Neuronal stem cell (in vitro differentiated cells): ENCODE results near the gene HEXIM2.
"Not testable (repeated sequence)": the region's sequence is repeated elsewhere in the genome, so short reads cannot be mapped to it uniquely, and the experiment has no call there.

ENCODE experiments used
- DNase-seq: peaks from one replicate; pipeline ENCODE4 v3.0.0-alpha.2; 2013; ENCODE audit warnings: low spot score
- H2AFZ ChIP-seq: one replicate; pipeline ENCODE4 v1.6.1; 2013; ENCODE audit warnings: mild to moderate bottlenecking, low read length, inconsistent platforms
- H2AK5ac ChIP-seq: 2 replicates; pipeline ENCODE4 v1.6.1; 2013; ENCODE audit warnings: low read depth, mild to moderate bottlenecking, inconsistent platforms, low read length, moderate library complexity, mixed read lengths
- H2BK120ac ChIP-seq: 2 replicates; pipeline ENCODE4 v1.6.1; 2013; ENCODE audit warnings: low read depth, mild to moderate bottlenecking, inconsistent platforms, low read length, moderate library complexity, mixed read lengths
- H2BK12ac ChIP-seq: one replicate; pipeline ENCODE4 v1.6.1; 2013; ENCODE audit warnings: low read length, inconsistent platforms
- H2BK15ac ChIP-seq: 2 replicates; pipeline ENCODE4 v1.6.1; 2013; ENCODE audit warnings: mild to moderate bottlenecking, low read length, inconsistent platforms, mixed read lengths
- H2BK5ac ChIP-seq: one replicate; pipeline ENCODE4 v1.6.1; 2013; ENCODE audit warnings: inconsistent platforms, mild to moderate bottlenecking, low read length, moderate library complexity
- H3K14ac ChIP-seq: one replicate; pipeline ENCODE4 v1.6.1; 2013; ENCODE audit warnings: low read length, inconsistent platforms
- H3K18ac ChIP-seq: 2 replicates; pipeline ENCODE4 v1.6.1; 2013; ENCODE audit warnings: low read length, inconsistent platforms
- H3K23ac ChIP-seq: 2 replicates; pipeline ENCODE4 v1.6.1; 2013; ENCODE audit warnings: low read depth, mild to moderate bottlenecking, mixed read lengths, low read length, inconsistent platforms; ENCODE audit not compliant: poor library complexity
- H3K27ac ChIP-seq: replicated peaks from 3 replicates; pipeline ENCODE4 v1.5.1; 2013; ENCODE audit warnings: low read length, inconsistent platforms
- H3K27me3 ChIP-seq, 3 experiments: 2 replicates each; pipeline ENCODE4 v1.6.1; 2013; ENCODE audit warnings: low read length in 3 of 3, mild to moderate bottlenecking in 2 of 3, inconsistent platforms in 1 of 3, low read depth in 1 of 3, mixed read lengths in 1 of 3, moderate library complexity in 1 of 3; ENCODE audit not compliant: control insufficient read depth in 3 of 3, insufficient read depth in 3 of 3
- H3K36me3 ChIP-seq, 2 donors: replicated peaks in 1 of 2; 2 replicates each; pipeline ENCODE4 v1.6.1; 2013; ENCODE audit warnings: low read length in 2 of 2; ENCODE audit not compliant: control insufficient read depth in 2 of 2, insufficient read depth in 2 of 2
- H3K4ac ChIP-seq: 2 replicates; pipeline ENCODE4 v1.6.1; 2013; ENCODE audit warnings: inconsistent platforms, mild to moderate bottlenecking, low read length, moderate library complexity
- H3K4me1 ChIP-seq, 2 donors: 1 replicate in 1 of 2; 2 replicates in 1 of 2; pipeline ENCODE4 v1.6.1; 2013; ENCODE audit warnings: low read length in 2 of 2, low read depth in 1 of 2; ENCODE audit not compliant: control insufficient read depth in 2 of 2, insufficient read depth in 1 of 2
- H3K4me2 ChIP-seq: one replicate; pipeline ENCODE4 v1.6.1; 2013; ENCODE audit warnings: mild to moderate bottlenecking, low read length, inconsistent platforms; ENCODE audit not compliant: insufficient read depth, poor library complexity, severe bottlenecking
- H3K4me3 ChIP-seq, 2 donors: 2 replicates each; pipeline ENCODE4 v1.5.1; 2013; ENCODE audit warnings: low read length in 2 of 2, mild to moderate bottlenecking in 2 of 2, inconsistent platforms in 1 of 2, moderate library complexity in 1 of 2
- H3K79me1 ChIP-seq: one replicate; pipeline ENCODE4 v1.6.1; 2013; ENCODE audit warnings: low read depth, mild to moderate bottlenecking, inconsistent platforms, low read length, moderate library complexity
- H3K9ac ChIP-seq: one replicate; pipeline ENCODE4 v1.6.1; 2013; ENCODE audit warnings: mild to moderate bottlenecking, low read depth, low read length, inconsistent platforms; ENCODE audit not compliant: poor library complexity
- H3K9me3 ChIP-seq, 2 donors: replicated peaks in 1 of 2; 2 replicates each; pipeline versions ENCODE3 to v1.6.1; 2013; ENCODE audit warnings: low read length in 2 of 2, mild to moderate bottlenecking in 2 of 2, inconsistent platforms in 1 of 2, low read depth in 1 of 2, mixed read lengths in 1 of 2, moderate library complexity in 1 of 2; ENCODE audit not compliant: control insufficient read depth in 2 of 2, insufficient read depth in 1 of 2
- H4K8ac ChIP-seq: one replicate; pipeline ENCODE4 v1.6.1; 2013; ENCODE audit warnings: low read depth, mild to moderate bottlenecking, inconsistent platforms, low read length, moderate library complexity
- H4K91ac ChIP-seq: one replicate; pipeline ENCODE4 v1.6.1; 2013; ENCODE audit warnings: low read length, low read depth, mild to moderate bottlenecking, inconsistent platforms; ENCODE audit not compliant: poor library complexity
- WGBS, 2 donors: extraction: QIAGEN DNeasy Blood & Tissue Kit; methylation state at CpG; one replicate each; pipeline ENCODE4 v1.1.7; 2013; ENCODE audit warnings: missing lambda C conversion rate in 2 of 2, mixed read lengths in 1 of 2; ENCODE audit not compliant: insufficient read length in 2 of 2, insufficient replicate concordance in 1 of 2; ENCODE audit errors: extremely low coverage in 2 of 2; 5-methylcytosine and 5-hydroxymethylcytosine counted together

HEXIM2 gene

DNA sequence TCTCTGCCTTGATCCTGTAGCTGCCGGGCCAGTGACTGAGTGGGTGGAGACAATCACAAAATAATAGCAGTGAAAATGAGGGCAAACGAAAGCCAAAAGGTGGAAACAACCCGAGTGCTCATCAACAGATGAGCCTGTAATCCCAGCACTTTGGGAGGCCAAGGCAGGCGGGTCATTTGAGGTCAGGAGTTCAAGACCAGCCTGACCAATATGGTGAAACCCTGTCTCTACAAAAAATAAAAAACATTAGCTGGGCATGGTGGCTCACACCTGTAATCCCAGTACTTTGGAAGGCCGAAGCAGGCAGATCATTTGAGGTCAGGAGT lies 36.9 kb upstream of the HEXIM2 start:
- not testable (repeated sequence) for H3K4ac ChIP-seq, H3K36me3 ChIP-seq, H4K8ac ChIP-seq, H3K27ac ChIP-seq, H3K4me3 ChIP-seq, H3K79me1 ChIP-seq, H3K23ac ChIP-seq, H2BK120ac ChIP-seq, H3K4me2 ChIP-seq, H2BK15ac ChIP-seq, H2AFZ ChIP-seq, H3K27me3 ChIP-seq, H3K9me3 ChIP-seq, DNase-seq, H2BK12ac ChIP-seq, H3K18ac ChIP-seq, H3K14ac ChIP-seq
- Histone ChIP-seq H3K9ac (peak overlapping the region; percentile 66), H3K4me1 (peaks cover 24 to 25% of the 10 kb centered on the region in 2 donors), H4K91ac (peak overlapping the region; percentile 81), H2AK5ac (peak overlapping the region; percentile 79), H2BK5ac (peak overlapping the region; percentile 54)
- no CpG with 5 or more reads among the region's 5 CpGs for WGBS, 2 donors

DNA sequence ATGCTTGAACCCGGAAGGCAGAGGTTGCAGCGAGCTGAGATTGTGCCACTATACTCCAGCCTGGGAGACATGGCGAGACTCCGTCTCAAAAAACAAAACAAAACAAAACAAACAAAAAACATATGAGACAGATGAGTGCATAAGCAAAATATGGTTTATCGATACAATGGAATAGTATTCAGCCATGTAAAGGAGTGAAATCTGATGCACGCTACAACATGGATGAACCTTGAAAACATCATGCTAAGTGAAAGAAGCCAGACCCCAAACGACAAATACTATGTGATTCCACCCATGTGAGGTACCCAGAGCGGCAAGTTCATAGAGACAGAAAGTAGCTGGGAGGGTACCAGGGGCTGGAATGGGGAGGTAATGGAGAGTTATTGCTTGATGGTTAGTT lies 36.2 kb upstream of the HEXIM2 start:
- Histone ChIP-seq H3K36me3 (no peaks in the 10 kb centered on the region), H3K4me3 (no peak overlapping the region), H3K23ac (no peak overlapping the region), H3K9me3 (no peaks in the 10 kb centered on the region), H2BK120ac (no peak overlapping the region), H2BK12ac (no peak overlapping the region), H3K27me3 (no peaks in the 10 kb centered on the region), H2AK5ac (no peak overlapping the region), H2BK15ac (no peak overlapping the region), H3K4me1 (peaks cover 26 to 29% of the 10 kb centered on the region in 2 donors), H4K91ac (no peak overlapping the region), H2BK5ac (no peak overlapping the region), H4K8ac (no peak overlapping the region), H3K79me1 (peaks cover 2% of the 10 kb centered on the region), H3K9ac (no peak overlapping the region), H3K18ac (no peak overlapping the region), H3K14ac (no peak overlapping the region), H2AFZ (no peak overlapping the region), H3K27ac (no peak overlapping the region), H3K4me2 (no peak overlapping the region), H3K4ac (no peak overlapping the region)
- no CpG with 5 or more reads among the region's 8 CpGs for WGBS, 2 donors
- DNase-seq = no peak

DNA sequence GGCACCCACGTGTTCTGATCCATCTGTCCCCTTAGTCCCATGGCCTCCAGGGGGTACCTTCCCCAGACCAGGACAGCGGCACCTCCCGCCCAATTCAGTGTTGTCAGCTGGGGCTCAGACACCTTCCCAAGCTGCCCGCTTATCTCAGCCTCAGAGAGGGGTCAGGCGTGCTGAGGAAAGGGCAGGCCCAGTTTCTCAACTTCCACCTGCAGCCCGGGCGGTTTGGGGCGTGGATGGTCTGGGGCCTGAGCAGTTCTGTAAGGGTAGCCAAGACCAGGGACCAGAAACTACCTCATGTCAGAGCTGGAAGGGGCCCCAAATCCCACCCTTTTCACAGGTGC lies 34.5 kb upstream of the HEXIM2 start:
- Histone ChIP-seq H2BK12ac (no peak overlapping the region), H3K27me3 (no peaks in the 10 kb centered on the region), H3K4ac (peak overlapping the region; percentile 57), H2BK5ac (peak overlapping the region; percentile 97), H4K8ac (no peak overlapping the region), H3K4me3 (no peak overlapping the region), H2AFZ (peak overlapping the region; percentile 1), H3K14ac (no peak overlapping the region), H3K4me1 (peaks cover 26 to 38% of the 10 kb centered on the region in 2 donors), H4K91ac (peak overlapping the region; percentile 93), H3K23ac (no peak overlapping the region), H2AK5ac (peak overlapping the region; percentile 93), H2BK15ac (peak overlapping the region; percentile 98), H3K36me3 (no peaks in the 10 kb centered on the region), H3K9me3 (no peaks in the 10 kb centered on the region), H3K79me1 (peaks cover 1% of the 10 kb centered on the region), H3K18ac (peak overlapping the region; percentile 58), H3K4me2 (no peak overlapping the region), H3K27ac (peak overlapping the region; percentile 68), H3K9ac (no peak overlapping the region), H2BK120ac (peak overlapping the region; percentile 97)
- WGBS, 2 donors = no CpG with 5 or more reads among the region's 8 CpGs
- no peak for DNase-seq

DNA sequence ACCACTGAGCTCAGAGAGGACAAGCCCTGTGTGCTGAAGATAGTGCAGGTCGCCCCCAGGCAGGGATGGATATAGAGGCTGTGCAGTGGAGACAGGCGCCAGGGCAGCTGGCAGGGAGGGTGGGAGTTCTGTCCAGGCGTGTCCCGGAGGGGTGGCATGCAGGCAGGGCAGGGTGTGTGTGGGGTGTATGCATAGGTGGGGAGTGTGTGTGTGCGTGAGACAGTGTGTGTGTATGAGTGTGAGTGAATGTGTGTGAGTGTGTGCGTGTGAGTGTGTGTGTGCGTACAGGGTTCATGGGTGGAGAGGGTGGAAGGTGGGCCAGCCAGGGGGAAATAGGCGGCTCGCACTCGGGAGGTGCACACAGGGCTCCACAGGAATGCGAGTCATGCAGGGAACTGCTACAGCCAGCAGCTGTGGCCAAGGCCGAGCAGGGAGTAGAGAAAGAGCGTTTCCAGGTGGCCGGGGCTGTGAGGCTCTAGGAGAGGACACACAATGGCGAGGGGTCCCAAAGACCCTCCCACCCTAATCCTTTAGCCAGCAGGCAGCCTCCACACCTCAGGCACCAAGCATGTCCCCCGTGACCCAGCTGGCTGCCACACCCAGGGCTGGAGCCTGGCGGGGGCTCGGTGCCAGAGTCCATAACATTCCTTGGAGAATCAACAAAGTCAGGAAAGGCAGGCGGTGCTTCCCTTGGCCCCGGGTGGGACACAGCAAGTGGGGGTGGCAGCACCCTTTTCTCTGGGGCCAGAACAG lies 34.0 kb upstream of the HEXIM2 start:
- Histone ChIP-seq H3K4me3 (no peak overlapping the region), H3K23ac (no peak overlapping the region), H3K4me2 (peak overlapping the region; percentile 23), H2AFZ (peak overlapping the region; percentile 1), H3K27me3 (no peaks in the 10 kb centered on the region), H3K79me1 (peaks cover 1% of the 10 kb centered on the region), H4K91ac (peak overlapping the region; percentile 93), H4K8ac (no peak overlapping the region), H3K36me3 (no peaks in the 10 kb centered on the region), H2BK5ac (peak overlapping the region; percentile 97), H2BK12ac (peak overlapping the region; percentile 88), H3K18ac (peak overlapping the region; percentile 58), H2BK120ac (peak overlapping the region; percentile 97), H2AK5ac (peak overlapping the region; percentile 93), H3K27ac (peak overlapping the region; percentile 68), H3K4ac (peak overlapping the region; percentile 57), H2BK15ac (peak overlapping the region; percentile 98), H3K9me3 (no peaks in the 10 kb centered on the region), H3K14ac (peak overlapping the region; percentile 47), H3K9ac (peak overlapping the region; percentile 9), H3K4me1 (peaks cover 26 to 35% of the 10 kb centered on the region in 2 donors)
- DNase-seq = no peak
- WGBS, 2 donors = 100% methylated on average over 1 of the region's 20 CpGs; no CpG with 5 or more reads in 1 of the 2 donors
